H7 (cell line): ENCODE measurements around the gene RAB29. TPM values are rescaled to one million over a fixed set of nuclear protein-coding genes. Genes with fewer than 3 reads are reported as not detected.
"Not testable (repeated sequence)": the region's sequence is repeated elsewhere in the genome, so short reads cannot be mapped to it uniquely, and the experiment has no call there.

Source experiments
- DNase-seq: peaks from one replicate; pipeline ENCODE4 v3.0.0; 2012
- H3K27me3 ChIP-seq: 2 replicates; pipeline ENCODE4 v1.6.0; 2011; ENCODE audit warnings: mild to moderate bottlenecking, low read length; ENCODE audit not compliant: control insufficient read depth, insufficient read depth
- H3K36me3 ChIP-seq: replicated peaks from 2 replicates; pipeline ENCODE4 v1.5.1; 2011; ENCODE audit warnings: low read length; ENCODE audit not compliant: control insufficient read depth, insufficient read depth
- H3K4me3 ChIP-seq: 2 replicates; pipeline ENCODE4 v1.5.1; 2011; ENCODE audit warnings: low read depth, mild to moderate bottlenecking, control low read depth, low read length, moderate library complexity; ENCODE audit not compliant: insufficient read depth
- total RNA-seq: library from RNA; depleted of rRNA; stranded (reverse); fragments of >200 nt; shearing (Covaris generic); gene quantifications from 2 replicates; pipeline ENCODE4 v1.2.3, GENCODE V29; 2014; rRNA removed

RAB29 gene
- total RNA-seq, 1 experiment from 2014 or later = 7.6 TPM

DNA sequence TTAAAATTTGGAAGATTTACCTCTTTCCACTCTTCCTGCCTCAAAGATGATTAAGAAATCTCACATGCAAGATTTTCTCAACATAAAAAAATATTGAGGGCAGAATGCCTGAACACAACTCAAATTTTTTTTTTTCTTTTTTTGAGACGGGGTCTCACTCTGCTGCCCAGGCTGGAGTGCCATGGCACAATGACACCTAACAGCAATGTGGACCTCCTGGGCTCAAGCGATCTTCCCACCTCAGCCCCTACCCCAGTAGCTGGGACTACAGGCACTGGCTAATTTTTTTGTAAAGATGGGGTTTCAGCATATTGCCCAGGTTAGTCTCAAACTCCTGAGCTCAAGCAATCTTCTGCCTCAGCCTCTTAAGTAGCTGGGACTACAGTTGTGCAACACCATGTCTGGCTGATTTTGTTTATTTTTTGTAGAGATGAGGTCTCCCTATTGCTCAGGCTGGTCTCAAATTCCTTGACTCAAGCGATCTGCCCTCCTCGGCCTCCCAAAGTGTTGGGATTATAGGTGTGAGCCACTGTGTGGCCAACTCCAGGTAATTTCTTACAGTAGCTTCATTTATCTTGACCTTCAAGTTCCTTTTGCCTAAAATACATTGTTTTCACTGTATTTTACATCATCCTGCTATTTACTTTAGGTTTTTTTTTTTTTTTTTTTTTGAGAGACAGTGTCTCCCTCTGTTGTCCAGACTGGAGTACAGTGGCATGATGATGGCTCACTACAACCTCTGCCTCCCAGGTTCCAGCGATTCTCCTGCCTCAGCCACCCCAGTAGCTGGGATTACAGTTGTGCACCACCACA lies 35.7 kb downstream of the RAB29 start:
- H3K4me3 ChIP-seq = no peak overlapping the region
- no peaks in the 10 kb centered on the region; the same call in none of the 2 replicates for H3K36me3 ChIP-seq
- no peak for DNase-seq
- no peaks in the 10 kb centered on the region for H3K27me3 ChIP-seq

GRCh38 chr1:205735218-205735617 lies 40.1 kb downstream of the RAB29 start:
- no peak overlapping the region for H3K4me3 ChIP-seq
- H3K36me3 ChIP-seq = peaks cover 2% of the 10 kb centered on the region
- DNase-seq = no peak

GRCh38 chr1:205733438-205734175 lies 41.7 kb downstream of the RAB29 start:
- H3K36me3 ChIP-seq = peaks cover 5% of the 10 kb centered on the region
- H3K27me3 ChIP-seq = no peaks in the 10 kb centered on the region
- no peak overlapping the region for H3K4me3 ChIP-seq
- DNase-seq = no peak

More at GRCh38 chr1:205735218-205735617, 40.1 kb downstream of the RAB29 start:
- no peaks in the 10 kb centered on the region for H3K27me3 ChIP-seq

- no peak overlapping the region for H3K4me3 ChIP-seq
- DNase-seq = no peak
- no peaks in the 10 kb centered on the region for H3K27me3 ChIP-seq
- peaks cover 9% of the 10 kb centered on the region for H3K36me3 ChIP-seq
These were observed 45.2 kb downstream of the RAB29 start for GRCh38 chr1:205729945-205730610.

DNA sequence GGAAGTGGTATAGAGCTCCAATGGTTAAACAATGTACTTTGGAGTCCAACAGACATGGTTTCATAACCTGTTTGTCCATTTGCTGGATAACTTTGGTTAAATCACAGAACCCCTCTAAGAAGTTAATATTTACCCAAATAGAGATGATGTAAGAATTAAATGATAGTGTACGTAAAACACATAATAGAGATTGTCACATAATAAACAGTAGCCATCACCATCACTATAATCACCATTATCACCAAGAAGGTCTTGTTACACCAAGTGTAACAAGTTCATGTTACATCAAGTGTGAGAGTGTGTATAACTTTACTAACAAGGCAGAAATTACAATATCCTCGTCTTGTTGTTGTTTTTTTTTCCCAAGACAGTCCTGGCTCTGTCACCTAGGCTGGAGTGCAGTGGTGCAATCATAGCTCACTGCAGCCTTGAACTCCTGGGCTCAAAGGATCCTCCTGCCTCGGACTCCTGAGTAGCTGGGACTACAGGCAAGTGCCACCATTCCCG lies 48.6 kb downstream of the RAB29 start:
- no peaks in the 10 kb centered on the region for H3K27me3 ChIP-seq
- H3K4me3 ChIP-seq = no peak overlapping the region
- peaks cover 16% of the 10 kb centered on the region for H3K36me3 ChIP-seq
- DNase-seq = no peak

DNA sequence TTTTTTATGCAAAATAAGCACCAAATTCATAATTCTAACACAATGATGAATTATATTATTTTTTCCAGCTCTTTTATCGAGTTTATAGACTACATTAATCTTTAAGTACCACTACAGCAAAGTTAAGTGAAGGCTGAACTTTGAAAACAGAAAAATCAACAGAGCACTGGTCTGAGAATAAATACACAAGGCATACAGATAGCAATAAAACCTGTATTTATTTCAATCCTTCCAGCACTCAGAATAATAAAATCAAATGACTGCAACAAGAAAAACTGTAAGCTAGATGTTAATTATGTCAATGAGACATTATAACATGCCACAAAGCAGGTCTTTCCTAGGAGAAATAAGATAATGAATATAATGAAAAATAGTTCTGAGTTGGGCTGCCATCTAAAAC lies 49.8 kb downstream of the RAB29 start:
- Histone ChIP-seq H3K27me3 (no peaks in the 10 kb centered on the region), H3K36me3 (peaks cover 19% of the 10 kb centered on the region), H3K4me3 (no peak overlapping the region)
- no peak for DNase-seq

- DNase-seq, H3K27me3 ChIP-seq, H3K4me3 ChIP-seq: not testable (repeated sequence)
- H3K36me3 ChIP-seq = peaks cover 37% of the 10 kb centered on the region
These were observed 54.5 kb downstream of the RAB29 start for GRCh38 chr1:205720740-205721139.

DNA sequence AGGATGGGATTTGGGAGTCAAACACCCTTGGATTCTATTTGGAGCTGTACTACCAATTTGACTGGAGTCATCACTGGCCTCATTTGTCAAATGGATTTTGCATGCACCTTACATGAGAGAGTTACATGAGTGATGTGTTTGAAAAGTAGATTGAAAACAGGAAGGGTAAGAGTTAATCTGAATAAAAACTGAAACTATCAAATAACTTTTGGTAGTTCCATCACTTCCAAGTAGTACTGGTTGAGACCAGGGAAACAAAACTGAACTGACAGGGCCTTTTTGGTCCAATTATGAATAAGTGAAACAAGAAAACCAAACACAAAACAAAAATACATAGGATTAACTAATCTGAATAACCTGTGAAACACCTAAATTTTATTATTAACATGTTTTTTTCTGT lies 55.5 kb downstream of the RAB29 start:
- Histone ChIP-seq H3K27me3 (no peaks in the 10 kb centered on the region), H3K36me3 (peaks cover 41% of the 10 kb centered on the region)

DNA sequence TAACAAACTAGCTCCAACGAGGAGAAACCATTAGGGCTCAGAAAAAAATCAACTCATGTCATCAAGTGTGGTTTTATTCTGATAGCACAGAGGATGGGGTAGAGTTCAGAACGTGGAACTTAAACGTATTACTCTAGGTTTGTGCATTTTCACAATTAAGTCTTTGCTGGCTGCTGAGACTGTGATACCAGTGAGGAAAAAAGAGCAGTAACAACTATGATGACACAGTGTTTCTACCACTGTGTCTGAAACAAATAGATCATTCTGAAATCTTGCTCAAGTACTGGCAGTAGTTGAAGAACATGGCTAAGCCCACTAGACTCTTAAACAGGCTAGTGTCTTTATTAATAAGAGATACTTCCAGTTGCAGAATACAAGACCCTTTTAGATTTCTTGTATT lies 56.3 kb downstream of the RAB29 start:
- Histone ChIP-seq H3K36me3 (peaks cover 41% of the 10 kb centered on the region), H3K27me3 (no peaks in the 10 kb centered on the region)
- no peak for DNase-seq

More for the DNA sequence above, 55.5 kb downstream of the RAB29 start:
- H3K4me3 ChIP-seq = no peak overlapping the region
- no peak for DNase-seq

More for the DNA sequence above, 56.3 kb downstream of the RAB29 start:
- no peak overlapping the region for H3K4me3 ChIP-seq

Other genes with a start within 250 kb of the RAB29 start
- gene ELK4, start 143.5 kb downstream of the RAB29 start, total RNA-seq = 13.0 and 20.1 TPM in 2 replicates
- gene SLC45A3, start 95.0 kb downstream of the RAB29 start, total RNA-seq = 19.2 and 20.7 TPM in 2 replicates
- gene NUCKS1, start 25.3 kb downstream of the RAB29 start, total RNA-seq = 300 and 371 TPM in 2 replicates
- gene SLC41A1, start 37.7 kb upstream of the RAB29 start, total RNA-seq = 23.3 and 23.5 TPM in 2 replicates
- gene PM20D1, start 74.7 kb upstream of the RAB29 start, total RNA-seq = not detected in 2 replicates
- gene SLC26A9, start 168.0 kb upstream of the RAB29 start, total RNA-seq = not detected in 2 replicates
- gene RAB7B, start 227.9 kb upstream of the RAB29 start, total RNA-seq = not detected in 2 replicates
- not detected in 2 replicates for gene CTSE, start 248.4 kb upstream of the RAB29 start, total RNA-seq